GM18867 (cell line): ENCODE data around the gene MTM1.

Experiments used
- ATAC-seq: cut with Tn5 transposase; IDR thresholded peaks from one replicate; pipeline ENCODE4 v1.9.1; 2021; ENCODE audit warnings: mild to moderate bottlenecking, moderate library complexity; ENCODE audit not compliant: unreplicated experiment

MTM1 gene

DNA sequence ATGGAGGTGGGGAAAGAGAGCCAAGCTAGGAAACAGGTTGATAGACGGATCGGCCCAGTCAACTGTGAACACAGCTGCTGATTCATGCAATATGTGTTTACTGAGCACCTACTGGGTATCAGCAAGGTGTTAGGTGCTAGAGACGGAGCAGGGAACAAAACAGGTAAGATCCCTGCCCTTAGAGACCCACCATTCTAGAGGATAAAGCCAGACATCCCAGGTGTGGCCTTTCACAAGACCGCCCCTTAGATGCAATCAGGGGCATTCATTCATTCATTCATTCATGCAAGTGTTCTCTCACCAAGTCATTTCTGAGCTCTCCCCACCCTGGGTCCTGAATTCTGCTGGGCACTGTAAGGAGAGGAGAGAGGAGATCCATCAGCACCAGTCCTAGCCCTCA lies 20.2 kb upstream of the MTM1 start:
- ATAC-seq, result no peak

DNA sequence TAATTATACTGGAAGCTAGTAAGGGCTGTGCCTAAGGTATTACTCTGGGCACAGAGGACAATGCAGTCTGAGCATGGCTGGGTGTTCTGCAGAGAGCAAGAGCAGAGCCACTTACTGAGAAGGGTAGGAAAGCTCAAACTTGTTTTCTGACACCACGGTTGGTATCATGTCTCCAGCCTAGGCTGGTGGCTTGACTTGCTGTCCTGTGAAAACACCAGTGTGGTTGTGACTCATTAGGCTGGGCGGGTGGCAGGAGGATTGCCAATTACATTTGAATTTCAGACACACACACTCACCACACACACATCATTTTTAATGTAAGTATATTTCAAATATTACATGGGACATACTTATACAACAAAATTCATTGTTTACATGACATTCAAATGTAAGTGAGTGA lies 19.7 kb upstream of the MTM1 start:
- no peak for ATAC-seq

GRCh38 chrX:150551963-150552362 lies 16.5 kb upstream of the MTM1 start:
- no peak for ATAC-seq

DNA sequence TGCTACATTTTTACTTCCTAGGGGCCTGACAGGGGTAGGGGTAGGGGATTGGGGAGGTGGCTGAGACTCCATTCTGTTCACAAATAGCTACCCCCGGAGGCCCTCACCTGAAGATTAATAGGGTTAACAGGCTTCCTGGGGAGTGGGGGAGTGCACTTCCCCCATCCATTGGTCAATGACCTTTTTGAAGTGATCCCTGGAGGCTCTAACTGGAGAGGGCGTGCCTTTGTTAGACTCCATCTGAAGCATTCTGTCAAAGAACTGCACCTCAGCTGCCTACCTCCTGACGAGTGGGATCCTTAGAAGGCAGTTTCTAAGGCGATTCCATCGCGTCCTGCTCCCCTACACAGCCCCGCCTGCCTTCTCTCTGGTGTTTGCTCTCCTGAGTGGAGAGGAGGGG lies 10.0 kb upstream of the MTM1 start:
- no peak for ATAC-seq

DNA sequence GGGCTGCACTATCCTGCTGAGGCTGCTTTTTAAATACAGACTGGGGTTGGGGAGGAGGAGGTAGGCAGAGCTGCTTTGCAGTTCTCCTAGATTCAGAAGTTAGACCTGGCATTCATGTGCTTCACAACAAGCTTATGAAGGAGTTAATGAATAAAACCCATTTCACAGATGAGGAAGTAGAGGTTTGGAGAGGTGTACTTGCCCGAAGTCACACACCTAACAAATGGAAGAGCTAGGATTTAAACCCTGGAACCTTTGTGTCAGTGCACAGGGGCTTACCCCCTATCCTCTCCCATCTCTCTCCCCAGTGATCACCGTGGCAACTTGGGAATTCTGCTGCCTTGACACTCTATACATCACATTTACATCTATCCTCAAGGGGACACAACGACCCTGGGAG lies 3.6 kb upstream of the MTM1 start:
- no peak for ATAC-seq

GRCh38 chrX:150565551-150565950 lies 2.9 kb upstream of the MTM1 start:
- ATAC-seq, result no peak

- ATAC-seq, result no peak
Measured at GRCh38 chrX:150566734-150567182, 1.7 kb upstream of the MTM1 start.

DNA sequence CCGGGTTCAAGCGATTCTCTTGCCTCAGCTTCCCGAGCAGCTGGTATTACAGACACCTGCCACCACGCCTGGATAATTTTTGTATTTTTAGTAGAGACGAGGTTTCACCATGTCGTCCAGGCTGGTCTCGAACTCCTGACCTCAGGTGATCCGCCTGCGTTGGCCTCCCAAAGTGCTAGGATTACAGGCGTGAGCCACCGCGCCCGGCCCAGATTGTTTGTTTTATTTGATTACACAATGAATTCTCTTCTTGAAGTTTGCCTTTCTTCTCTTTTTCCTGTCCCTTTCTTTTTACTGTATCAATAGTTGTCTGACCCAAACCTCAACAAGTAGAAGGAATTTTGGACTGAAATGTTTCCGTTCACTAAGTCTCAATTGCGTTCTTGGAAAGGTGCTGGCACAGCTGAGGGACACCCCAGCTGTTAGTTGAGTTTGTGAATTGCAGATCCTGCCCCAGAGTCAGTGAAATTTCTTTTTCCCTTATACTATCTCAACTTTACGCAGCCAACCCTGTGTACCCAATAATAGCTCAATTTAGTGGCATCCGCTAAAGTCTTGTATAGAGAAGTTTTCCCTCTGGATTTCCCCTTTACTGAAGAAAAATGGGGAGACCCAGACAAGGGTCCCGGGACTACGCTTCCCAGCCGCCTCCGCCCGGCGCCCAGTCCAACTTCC lies 639 bp upstream of the MTM1 start:
- no peak for ATAC-seq

GRCh38 chrX:150569155-150569477 lies 695 bp downstream of the MTM1 start:
- peak; percentile 28 for ATAC-seq

- ATAC-seq, result no peak
Measured at GRCh38 chrX:150570512-150570911, 2.1 kb downstream of the MTM1 start.

DNA sequence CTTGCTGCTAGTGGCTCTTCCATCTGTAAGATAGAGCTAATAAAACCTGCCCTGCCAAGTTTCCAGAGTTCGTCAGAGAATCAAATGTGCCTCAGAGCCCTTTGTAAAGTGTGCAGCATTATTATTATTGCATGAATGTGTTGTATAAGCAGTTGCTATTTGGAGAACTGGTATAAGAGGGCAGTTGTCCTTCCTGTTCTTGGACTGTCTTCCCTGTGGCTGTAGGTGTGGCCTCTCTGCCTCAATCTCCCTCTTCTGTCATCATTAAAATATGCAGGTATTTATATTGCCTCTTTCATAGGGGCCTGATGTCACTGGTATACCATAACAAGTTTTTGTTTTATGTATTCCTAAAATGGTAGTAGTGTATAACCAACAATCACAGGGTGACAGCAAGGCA lies 3.8 kb downstream of the MTM1 start:
- ATAC-seq, result no peak

DNA sequence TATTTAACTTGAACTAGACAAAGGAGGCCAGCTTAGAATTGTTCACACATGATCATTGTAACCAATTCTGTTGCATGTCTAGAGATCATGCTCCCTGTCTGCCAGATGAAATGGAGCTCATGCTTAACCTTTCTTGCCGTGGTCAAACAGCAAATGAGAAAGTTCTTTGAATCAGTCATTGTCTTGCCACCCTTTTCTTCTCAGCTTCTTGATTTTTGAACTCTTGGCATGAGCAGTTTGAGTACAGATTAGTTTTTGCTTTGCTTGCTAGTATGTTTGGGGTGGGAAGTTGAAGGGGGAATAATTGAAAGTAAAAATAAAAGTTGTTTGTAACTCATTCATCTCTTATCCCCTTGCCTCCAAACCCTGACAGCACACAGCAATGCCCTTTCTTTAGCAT lies 4.7 kb downstream of the MTM1 start:
- ATAC-seq, result no peak

GRCh38 chrX:150573702-150574101 lies 5.3 kb downstream of the MTM1 start:
- peak; percentile 49 for ATAC-seq

- ATAC-seq, result peak; percentile 55
Measured at GRCh38 chrX:150574559-150575418, 6.4 kb downstream of the MTM1 start.

DNA sequence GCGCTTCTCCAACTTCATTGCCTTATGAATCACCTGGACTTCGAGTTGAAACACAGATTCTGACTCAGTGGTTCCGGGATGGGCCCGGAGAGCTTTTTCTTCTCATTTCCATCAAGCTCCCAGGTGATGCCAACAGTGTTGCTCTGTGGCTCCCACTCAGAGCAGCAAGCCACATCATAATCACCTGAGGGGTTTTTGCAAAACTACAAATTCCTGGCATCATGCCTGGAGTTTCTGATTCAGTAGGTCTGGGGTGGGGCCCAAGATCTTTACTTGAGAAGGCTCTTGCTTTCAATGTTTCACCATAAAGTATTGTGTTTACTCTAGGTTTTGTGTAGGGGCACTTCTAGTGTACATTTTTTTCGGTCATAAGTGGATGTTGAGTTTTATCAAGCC lies 7.0 kb downstream of the MTM1 start:
- no peak for ATAC-seq

- no peak for ATAC-seq
Measured at GRCh38 chrX:150577174-150577573, 8.8 kb downstream of the MTM1 start.

- ATAC-seq, result no peak
Measured at GRCh38 chrX:150581093-150581775, 12.8 kb downstream of the MTM1 start.

DNA sequence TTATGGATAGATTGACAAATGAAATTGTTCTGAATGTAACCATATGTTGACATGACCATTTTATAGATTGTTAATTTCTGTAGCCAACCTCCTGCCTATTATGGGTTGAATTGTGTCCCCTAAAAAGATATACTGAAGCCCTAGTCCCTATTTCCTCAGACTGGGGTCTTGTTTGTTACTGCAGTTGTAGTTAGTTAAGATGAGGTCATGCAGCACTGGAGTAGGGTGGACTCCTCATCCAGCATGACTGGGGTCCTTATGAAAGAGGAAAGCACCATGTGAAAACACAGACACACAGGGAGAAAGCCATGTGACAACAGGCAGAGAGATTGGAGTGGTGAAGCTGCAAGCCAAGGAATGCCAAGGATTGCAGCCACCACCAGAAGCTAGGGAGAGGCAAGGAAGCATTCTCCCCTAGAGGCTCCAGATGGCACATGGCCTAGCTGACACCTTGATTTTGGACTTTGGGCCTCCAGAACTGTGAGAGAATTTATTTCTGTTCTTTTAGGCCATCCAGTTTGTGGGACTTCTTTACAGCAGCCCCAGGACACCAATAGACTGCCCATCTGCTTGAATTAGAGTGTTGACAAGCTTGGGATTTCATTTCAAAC lies 14.0 kb downstream of the MTM1 start:
- ATAC-seq, result no peak

GRCh38 chrX:150587585-150588503 lies 19.4 kb downstream of the MTM1 start:
- peak; percentile 60 for ATAC-seq

DNA sequence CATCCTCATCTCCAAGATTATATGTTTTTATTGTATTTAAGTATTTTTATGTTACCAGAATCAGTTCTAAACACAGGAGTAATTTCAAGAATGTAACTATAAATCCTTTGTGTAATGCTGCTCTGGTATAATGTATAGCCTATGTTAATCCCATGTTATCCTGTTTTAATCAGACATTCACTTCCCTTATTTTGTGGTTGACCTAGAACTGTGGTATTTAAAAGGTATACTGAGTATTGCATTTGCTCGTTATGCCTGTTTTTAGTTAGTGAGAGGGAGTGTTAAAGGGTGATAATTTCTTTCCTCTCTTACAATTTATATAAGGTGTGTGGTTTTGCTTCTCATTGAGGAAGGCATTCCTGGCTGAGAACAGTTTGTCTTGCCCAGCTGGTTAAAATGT lies 26.2 kb downstream of the MTM1 start:
- ATAC-seq, result no peak
